A549 treated with CORT108297 at 1 μM for 4 hours (cell line): ENCODE results near the gene RASSF5. TPM values are rescaled to one million over a fixed set of nuclear protein-coding genes. Genes with fewer than 3 reads are reported as not detected.

Source experiments
- total RNA-seq: library from RNA; stranded (reverse); fragments of 200-300 nt; extraction: Qiagen RNA extraction; gene quantifications from 5 replicates; pipeline ENCODE4 v1.2.3, GENCODE V29; 2022

Gene RASSF5
- 1.1 to 1.4 TPM (median 1.2 TPM) in 5 replicates for total RNA-seq

DNA sequence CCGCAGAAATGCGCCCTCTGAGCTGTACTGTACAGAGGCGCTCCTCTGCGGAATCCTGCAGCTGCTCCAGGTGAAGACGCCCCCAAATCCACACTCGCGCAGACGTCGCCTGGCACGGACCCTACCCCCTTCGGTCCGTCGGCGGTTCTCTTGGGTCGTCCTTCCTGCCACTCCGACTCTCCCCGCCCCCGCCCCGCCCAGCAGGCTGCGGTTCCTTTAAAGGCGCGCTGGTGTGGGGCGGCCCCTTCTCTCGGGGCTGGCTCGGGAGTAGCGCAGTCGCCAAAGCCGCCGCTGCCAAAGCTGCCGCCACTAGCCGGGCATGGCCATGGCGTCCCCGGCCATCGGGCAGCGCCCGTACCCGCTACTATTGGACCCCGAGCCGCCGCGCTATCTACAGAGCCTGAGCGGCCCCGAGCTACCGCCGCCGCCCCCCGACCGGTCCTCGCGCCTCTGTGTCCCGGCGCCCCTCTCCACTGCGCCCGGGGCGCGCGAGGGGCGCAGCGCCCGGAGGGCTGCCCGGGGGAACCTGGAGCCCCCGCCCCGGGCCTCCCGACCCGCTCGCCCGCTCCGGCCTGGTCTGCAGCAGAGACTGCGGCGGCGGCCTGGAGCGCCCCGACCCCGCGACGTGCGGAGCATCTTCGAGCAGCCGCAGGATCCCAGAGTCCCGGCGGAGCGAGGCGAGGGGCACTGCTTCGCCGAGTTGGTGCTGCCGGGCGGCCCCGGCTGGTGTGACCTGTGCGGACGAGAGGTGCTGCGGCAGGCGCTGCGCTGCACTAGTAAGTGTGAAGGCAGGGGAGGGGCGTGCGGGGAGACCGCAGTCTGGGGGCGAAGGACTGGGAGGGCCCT, at the start of gene RASSF5:
Gene RASSF5 (plus strand): TSS at position 248 of the 846 bp plus-strand sequence. CDS start 72 bp downstream, at position 320.

GRCh38 chr1:206469933-206470691, 37.2 kb upstream of the RASSF5 start, which contains the start of gene IKBKE:
Gene IKBKE, plus strand, starts transcription at chr1:206470476. Its CDS starts 2,752 bp downstream, at chr1:206473228.

DNA sequence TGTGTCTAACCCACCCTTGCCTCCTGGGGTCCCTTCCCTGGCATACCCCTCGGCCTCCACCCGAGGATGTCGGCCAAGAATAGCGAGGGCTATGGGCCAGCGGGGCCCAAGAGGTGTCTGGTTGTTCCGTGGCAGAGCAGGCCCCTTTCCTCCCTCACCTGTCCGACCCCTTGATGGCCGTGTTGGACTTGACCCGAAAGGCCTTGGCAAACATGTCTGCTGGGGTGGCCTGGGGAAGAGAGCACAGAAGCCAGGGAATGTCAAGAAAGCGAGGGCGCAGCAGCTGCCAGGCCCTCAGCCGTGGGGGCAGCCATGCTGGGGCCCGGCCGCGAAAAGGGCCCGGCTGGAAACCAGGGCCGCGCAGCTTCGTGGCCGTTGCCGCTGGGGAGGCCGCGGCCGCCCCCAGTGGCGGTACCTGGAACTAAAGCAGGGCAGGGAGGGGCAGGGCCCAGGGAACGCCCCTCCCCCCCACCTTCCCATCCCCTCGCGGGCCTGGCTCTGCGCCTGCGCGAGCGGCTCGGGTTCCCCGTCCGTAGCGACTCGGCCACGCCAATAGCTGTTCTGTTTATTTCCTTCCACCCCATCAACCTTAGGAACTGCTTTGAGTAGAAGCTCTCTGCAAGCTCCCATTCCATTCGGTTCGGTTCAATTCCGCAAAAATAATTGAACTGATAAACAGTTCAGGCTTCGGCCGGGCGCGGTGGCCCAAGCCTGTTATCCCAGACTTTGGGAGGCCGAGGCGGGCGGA, 105.0 kb downstream of the RASSF5 start, which contains the start of gene EIF2D:
Gene EIF2D (minus strand): TSS at position 337 of the 748 bp plus-strand sequence. CDS start 123 bp downstream, at position 214.

GRCh38 chr1:206635080-206635977, 128.0 kb downstream of the RASSF5 start, which contains the start of gene DYRK3:
Gene DYRK3, plus strand, starts transcription at chr1:206635536. Its CDS starts 168 bp downstream, at chr1:206635704.

Other genes starting within 250 kb of the RASSF5 start
- 6.3 to 9.1 TPM (median 7.8 TPM) in 5 replicates for gene IKBKE, start 37.1 kb upstream of the RASSF5 start, total RNA-seq
- gene EIF2D, start 104.9 kb downstream of the RASSF5 start, total RNA-seq: 32.0 to 35.2 TPM (median 33.9 TPM) in 5 replicates
- gene DYRK3, start 128.0 kb downstream of the RASSF5 start, total RNA-seq: 8.3 to 10.3 TPM (median 9.1 TPM) in 5 replicates
- gene MAPKAPK2, start 177.4 kb downstream of the RASSF5 start, total RNA-seq: 61.6 to 72.7 TPM (median 67.9 TPM) in 5 replicates